Stimulated activated CD4-positive, alpha-beta T cell treated with anti-CD3 and anti-CD28 coated beads, Interleukin-1b, Interleukin-23, amount 100 ng/mL, for 4 hours (primary cell): ENCODE measurements around the gene SLC17A9.

Experiments used
- DNase-seq, 2 donors: peaks; one replicate each; pipeline ENCODE4 v3.0.0-alpha.2; 2020; ENCODE audit warnings: low read depth in 2 of 2

Gene SLC17A9

GRCh38 chr20:62938105-62938888, 14.2 kb upstream of the SLC17A9 start, which contains the start of gene GID8:
GID8 (plus strand) TSS chr20:62938147; CDS start chr20:62941503, 3,356 bp downstream.
- DNase-seq = no peak

- DNase-seq = no peak
Measured at GRCh38 chr20:62940875-62941274, 11.6 kb upstream of the SLC17A9 start.

GRCh38 chr20:62941792-62942191, 10.7 kb upstream of the SLC17A9 start:
- no peak for DNase-seq

- no peak for DNase-seq
Measured at GRCh38 chr20:62942456-62942855, 10.1 kb upstream of the SLC17A9 start.

- DNase-seq = no peak
Measured at GRCh38 chr20:62943396-62943795, 9.1 kb upstream of the SLC17A9 start.

- no peak for DNase-seq
Measured at GRCh38 chr20:62944184-62944583, 8.3 kb upstream of the SLC17A9 start.

GRCh38 chr20:62944746-62945145, 7.8 kb upstream of the SLC17A9 start:
- no peak for DNase-seq

- DNase-seq = no peak
Measured at GRCh38 chr20:62945771-62946339, 6.7 kb upstream of the SLC17A9 start.

- no peak for DNase-seq
Measured at GRCh38 chr20:62946918-62947317, 5.6 kb upstream of the SLC17A9 start.

GRCh38 chr20:62947532-62948300, 4.8 kb upstream of the SLC17A9 start:
- DNase-seq = no peak

GRCh38 chr20:62949153-62949821, 3.2 kb upstream of the SLC17A9 start:
- DNase-seq = no peak

GRCh38 chr20:62949962-62950361, 2.5 kb upstream of the SLC17A9 start:
- DNase-seq = no peak

- no peak for DNase-seq
Measured at GRCh38 chr20:62950741-62951140, 1.8 kb upstream of the SLC17A9 start.

GRCh38 chr20:62951143-62951895, 1.2 kb upstream of the SLC17A9 start:
- no peak for DNase-seq

GRCh38 chr20:62951896-62952372, 575 bp upstream of the SLC17A9 start:
- no peak for DNase-seq

GRCh38 chr20:62952968-62953838, 694 bp downstream of the SLC17A9 start:
- DNase-seq = no peak

GRCh38 chr20:62953839-62954703, 1.6 kb downstream of the SLC17A9 start:
- peak in 1 of 2 donors; percentile 27 for DNase-seq

- DNase-seq = no peak
Measured at GRCh38 chr20:62955519-62956386, 3.2 kb downstream of the SLC17A9 start.
